A549 (cell line): Measurements from ENCODE around the gene HOXA10. TPM values are rescaled to one million over a fixed set of nuclear protein-coding genes. Genes with fewer than 3 reads are reported as not detected.

ENCODE experiments used
- ATAC-seq, 2 experiments: fragments of 200-7000 bp in 1 of 2; fragments of >200 bp in 1 of 2; cut with Nextera tagmentation in 1 of 2; cut with Tn5 transposase in 1 of 2; 3 replicates each; pipeline versions ENCODE4 v1.8.0 to v1.9.1; 2018 to 2020; ENCODE audit warnings: mild to moderate bottlenecking in 1 of 2, moderate library complexity in 1 of 2
- CTCF ChIA-PET: fragments of 300-600 bp; sonication (Branson Sonifier 250); formaldehyde crosslinking; extraction: SDS; loops from one replicate; lab custom pipeline; 2021; ENCODE audit warnings: antibody characterized with exemption, inconsistent platforms; lab: Yijun Ruan, JAX
- POLR2A ChIA-PET: fragments of 350-600 bp; formaldehyde crosslinking; extraction: SDS; loops from one replicate; lab custom pipeline; 2021; ENCODE audit warnings: antibody characterized with exemption, inconsistent platforms; lab: Yijun Ruan, JAX
- DNase-seq, 2 experiments: peaks; one replicate each; pipeline versions ENCODE4 v3.0.0 to v3.0.0-alpha.2; 2011 to 2016; ENCODE audit warnings: low read depth in 1 of 2, low spot score in 1 of 2
- FAIRE-seq: peaks from 2 replicates; lab custom pipeline; 2011; peaks lifted over from hg19 to GRCh38; lab: Jason Lieb, UNC
- H3K27ac ChIP-seq, 2 experiments: fragments of >200 bp; sonication (Bioruptor Twin); formaldehyde crosslinking; 3 replicates each; pipeline ENCODE4 v1.5.1; 2016 to 2017
- H3K4me1 ChIP-seq: fragments of >200 bp; sonication (Bioruptor Twin); formaldehyde crosslinking; 3 replicates; pipeline ENCODE4 v1.6.1; 2016
- H3K4me2 ChIP-seq: fragments of >200 bp; sonication (Bioruptor Twin); formaldehyde crosslinking; 3 replicates; pipeline ENCODE4 v1.6.1; 2016
- H3K4me3 ChIP-seq: fragments of >200 bp; sonication (Bioruptor Twin); formaldehyde crosslinking; 3 replicates; pipeline ENCODE4 v1.5.1; 2016
- H3K9me3 ChIP-seq: fragments of >200 bp; sonication (Bioruptor Twin); formaldehyde crosslinking; 3 replicates; pipeline ENCODE4 v1.6.1; 2016
- BCL3 ChIP-seq: fragments of >200 bp; sonication (Bioruptor Twin); formaldehyde crosslinking; IDR thresholded peaks from 3 replicates; pipeline ENCODE4 v1.6.1; 2016
- CHD2 ChIP-seq: fragments of 150-350 bp; IDR thresholded peaks from 2 replicates; pipeline ENCODE4 v1.6.1; 2014; ENCODE audit warnings: low read length; ENCODE audit not compliant: partially characterized antibody
- CHD4 ChIP-seq: fragments of 200-600 bp; sonication (generic); IDR thresholded peaks from 2 replicates; pipeline ENCODE4 v1.6.1; 2016; ENCODE audit warnings: antibody characterized with exemption, mild to moderate bottlenecking, borderline replicate concordance
- CTCF ChIP-seq: fragments of >200 bp; sonication (Bioruptor Twin); formaldehyde crosslinking; IDR thresholded peaks from 3 replicates; pipeline ENCODE4 v1.5.1; 2016
- E2F6 ChIP-seq: IDR thresholded peaks from 2 replicates; pipeline ENCODE4 v1.6.1; 2012; ENCODE audit warnings: low read depth, borderline replicate concordance
- KDM5A ChIP-seq: fragments of 200-600 bp; sonication (generic); IDR thresholded peaks from 2 replicates; pipeline ENCODE4 v1.6.1; 2016; ENCODE audit warnings: antibody characterized with exemption, mild to moderate bottlenecking
- MAX ChIP-seq: IDR thresholded peaks from 2 replicates; pipeline ENCODE4 v1.6.1; 2012
- POLR2A ChIP-seq: IDR thresholded peaks from 2 replicates; pipeline ENCODE4 v1.6.1; 2012; ENCODE audit warnings: mild to moderate bottlenecking, low read length
- RCOR1 ChIP-seq: fragments of 150-350 bp; IDR thresholded peaks from 2 replicates; pipeline ENCODE4 v1.6.1; 2014; ENCODE audit warnings: antibody characterized with exemption, low read length, low read depth
- SMC3 ChIP-seq: fragments of >200 bp; sonication (Bioruptor Twin); formaldehyde crosslinking; IDR thresholded peaks from 3 replicates; pipeline ENCODE4 v1.6.1; 2018; ENCODE audit warnings: inconsistent platforms
- USF2 ChIP-seq: fragments of 450-650 bp; IDR thresholded peaks from 2 replicates; pipeline ENCODE4 v1.6.1; 2014; ENCODE audit warnings: antibody characterized with exemption
- WGBS: methylation state at CpG from one replicate; pipeline ENCODE4 v1.1.6; 2017; ENCODE audit errors: missing lambda C conversion rate; 5-methylcytosine and 5-hydroxymethylcytosine counted together
- polyA plus RNA-seq, 4 experiments: library from polyadenylated mRNA; depleted of rRNA in 3 of 4; stranded (reverse); fragments of >200 nt; fragmentation: RNase III in 1 of 4; extraction: RNeasy Plus Mini Kit Qiagen cat#74134 plus additional on column Dnase treatment in 1 of 4; gene quantifications; 2 replicates in 3 of 4; 3 replicates in 1 of 4; pipeline ENCODE4 v1.2.3, GENCODE V29; 2011 to 2017

Gene HOXA10
- polyA plus RNA-seq, 2 of the 4 experiments (the other 2 are of a cell fraction) = 5.2 to 7.7 TPM

DNA sequence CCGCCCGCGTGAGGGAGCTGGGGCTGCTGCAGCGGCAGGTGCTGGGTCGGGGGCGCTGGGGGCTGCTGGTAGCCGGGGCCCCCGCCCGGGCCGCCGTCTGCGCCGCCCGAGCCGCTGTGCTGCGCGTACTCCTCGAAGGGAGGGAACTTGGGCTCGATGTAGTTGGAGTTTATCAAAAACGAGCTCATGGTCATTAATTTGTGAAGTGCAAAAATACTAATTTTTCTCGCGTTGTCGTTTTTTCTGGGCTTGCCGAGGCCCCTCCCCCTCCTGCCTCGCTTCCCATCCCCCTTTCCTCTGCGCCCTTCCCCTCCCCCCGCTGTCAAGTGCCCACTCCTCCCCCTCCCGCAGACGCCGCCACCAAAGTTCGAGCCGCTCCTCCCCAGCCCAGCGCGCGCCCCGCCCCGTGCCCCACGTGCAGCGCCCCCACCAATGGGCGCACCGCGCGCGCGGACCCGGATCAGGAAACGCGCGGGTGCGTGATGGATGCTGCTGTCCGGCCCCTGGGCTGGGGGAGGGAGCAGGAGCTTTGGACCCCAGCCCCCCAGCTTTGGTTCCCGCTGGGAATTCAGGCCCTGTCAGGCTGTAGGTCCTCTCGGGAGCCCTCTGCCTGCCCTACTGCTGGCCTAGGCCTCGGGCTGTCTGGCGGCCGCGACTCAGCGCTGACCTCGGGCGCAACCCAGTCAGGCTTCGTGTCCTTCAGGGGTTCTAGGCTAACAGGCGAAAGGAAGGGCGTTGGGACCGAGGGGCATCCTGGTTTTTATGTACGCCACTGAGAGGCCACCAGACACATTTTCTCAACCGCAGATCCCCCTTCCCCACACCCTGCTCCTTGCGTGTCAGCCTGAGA is 43.4 kb downstream of the HOXA10 start, which contains the start of gene HOXA4:
Gene HOXA4, minus strand, starts transcription at position 218 of the 850 bp plus-strand sequence. Its CDS starts 24 bp downstream, at position 194.
- DNase-seq (peak in 1 of 2 experiments; percentile 84), ATAC-seq (peak; percentile 87 to 88), FAIRE-seq (no peak)
- Histone ChIP-seq H3K9me3 (no peaks in the 10 kb centered on the region), H3K4me3 (peak within 1 kb of the TSS; percentile 54), H3K4me2 (peak within 1 kb of the TSS; percentile 63), H3K27ac (peak within 1 kb of the TSS; percentile 82 to 95), H3K4me1 (peaks cover 31% of the 10 kb centered on the region)
- ChIA-PET POLR2A (interaction anchor here (0.7 to 2.2 kb wide), 6 partner anchors 8 to 266 kb away, joined by 3 to 13 read pairs (median 5); partner anchors contain the start of gene SKAP2), CTCF (interaction anchor here (0.5 to 3.8 kb wide), 14 partner anchors 9 to 451 kb away, joined by 3 to 22 read pairs (median 3); partner anchors contain the start of gene HOXA5)
- 56% methylated on average over 34 of the region's 67 CpGs for WGBS
- TF ChIP-seq POLR2A (peak; percentile 17; the same call in 1 of the 2 replicates), USF2 (peak; percentile 93), E2F6 (peak; percentile 84), BCL3 (no peak), CHD2 (peak; percentile 74), MAX (peak; percentile 56), KDM5A (no peak)

DNA sequence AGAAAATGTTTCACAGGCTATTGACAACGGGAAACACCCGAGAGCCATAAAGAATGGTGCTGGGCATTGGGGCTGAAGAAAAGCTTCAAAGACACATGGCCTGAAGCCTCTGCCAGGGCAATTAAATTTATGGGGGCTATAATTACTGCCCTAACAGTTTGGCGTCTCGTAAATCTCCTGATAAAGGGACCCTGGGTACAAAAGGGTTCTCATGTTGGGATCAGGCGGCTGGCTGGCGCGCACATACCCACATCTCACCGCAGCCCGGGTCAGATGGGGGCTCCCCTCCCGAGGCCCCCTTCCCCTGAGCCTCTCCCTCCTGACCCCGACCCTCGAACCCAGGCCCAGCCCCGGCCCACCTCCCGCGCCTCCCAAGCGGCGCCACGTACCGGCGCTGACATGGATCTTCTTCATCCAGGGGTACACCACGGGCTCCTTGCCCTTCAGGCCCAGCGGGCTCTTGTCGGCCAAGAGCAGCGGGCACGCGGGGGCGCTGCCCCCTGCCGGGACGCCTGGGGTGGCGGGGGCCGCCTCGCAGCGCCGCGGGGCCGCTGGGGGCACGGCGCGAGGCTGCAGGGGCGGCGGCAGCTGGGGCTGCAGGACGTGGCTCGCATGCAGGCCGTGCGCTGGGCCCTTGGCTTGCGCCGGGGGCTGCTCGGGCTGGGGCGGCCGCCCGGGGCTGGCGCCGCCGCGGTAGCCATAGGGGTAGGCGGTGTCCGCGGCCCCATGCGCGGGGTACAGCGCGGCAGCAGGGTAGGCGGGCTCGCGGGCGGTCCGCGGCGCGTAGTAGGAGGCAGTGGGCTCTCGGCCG is 44.2 kb downstream of the HOXA10 start:
- Histone ChIP-seq H3K9me3 (no peaks in the 10 kb centered on the region), H3K4me3 (peak overlapping the region; percentile 54), H3K27ac (peak overlapping the region; percentile 82 to 95), H3K4me2 (peak overlapping the region; percentile 63), H3K4me1 (peaks cover 23% of the 10 kb centered on the region)
- DNase-seq (no peak), ATAC-seq (peak; percentile 26 to 74), FAIRE-seq (no peak)
- TF ChIP-seq CTCF (peak; percentile 31), BCL3 (no peak), CHD4 (no peak), SMC3 (0 out of 3 replicates have a peak, but pooled peaks have one; percentile 15), RCOR1 (no peak)
- 78% methylated on average over 42 of the region's 72 CpGs for WGBS
- CTCF ChIA-PET = interaction anchor here (0.7 to 3.8 kb wide), 7 partner anchors 8 to 450 kb away, joined by 3 to 22 read pairs (median 3); partner anchors contain the start of gene HOXA5
- POLR2A ChIA-PET = interaction anchor here (0.7 to 2.2 kb wide), 5 partner anchors 7 to 265 kb away, joined by 3 to 13 read pairs (median 6); partner anchors contain the start of gene SKAP2
